K562 (cell line): ENCODE data around the gene ANKS1A. TPM values are rescaled to one million over a fixed set of nuclear protein-coding genes. Genes with fewer than 3 reads are reported as not detected.

ENCODE experiments used
- ARID3A ChIP-seq: IDR thresholded peaks from 2 replicates; pipeline ENCODE4 v1.6.1; 2012; ENCODE audit warnings: low read depth, low read length, improper control_type of control experiment, borderline replicate concordance
- ATF3 ChIP-seq, 2 experiments: fragments of 450-650 bp in 1 of 2; sonication (generic) in 1 of 2; formaldehyde crosslinking in 1 of 2; IDR thresholded peaks in 1 of 2; conservative IDR thresholded peaks in 1 of 2; 2 replicates each; pipeline versions ENCODE4 v1.6.1 to v1.8.1; 2016 to 2023; ENCODE audit warnings: mild to moderate bottlenecking in 2 of 2, moderate library complexity in 2 of 2, inconsistent platforms in 1 of 2, missing genetic modification reagents in 1 of 2
- ATF4 ChIP-seq: fragments of 450-650 bp; formaldehyde crosslinking; IDR thresholded peaks from 2 replicates; pipeline ENCODE4 v1.4.0; 2022; ENCODE audit warnings: mild to moderate bottlenecking, moderate library complexity
- CTCFL ChIP-seq: IDR thresholded peaks from 2 replicates; pipeline ENCODE4 v1.6.1; 2011; ENCODE audit warnings: borderline replicate concordance, low read depth, mild to moderate bottlenecking, moderate library complexity, low read length; ENCODE audit not compliant: insufficient read depth, poor library complexity, severe bottlenecking
- FOXK1 ChIP-seq: sonication (generic); formaldehyde crosslinking; IDR thresholded peaks from 2 replicates; pipeline ENCODE4 v1.8.0; 2022; ENCODE audit warnings: missing genetic modification reagents, mild to moderate bottlenecking, borderline replicate concordance
- GTF2E2 ChIP-seq: fragments of 200-800 bp; sonication (Bioruptor generic); IDR thresholded peaks from 2 replicates; pipeline ENCODE4 v1.6.1; 2016; ENCODE audit warnings: missing genetic modification characterization, missing compliant biosample characterization
- HCFC1 ChIP-seq: IDR thresholded peaks from 2 replicates; pipeline ENCODE4 v1.6.1; 2012; ENCODE audit warnings: low read depth, low read length, improper control_type of control experiment
- HMGXB4 ChIP-seq: sonication (generic); formaldehyde crosslinking; IDR thresholded peaks from 2 replicates; pipeline ENCODE4 v1.8.1; 2023; ENCODE audit warnings: mild to moderate bottlenecking, missing genetic modification reagents
- MAFG ChIP-seq: fragments of 450-650 bp; conservative IDR thresholded peaks from 2 replicates; pipeline ENCODE4 v1.6.1; 2016; ENCODE audit warnings: missing genetic modification characterization, missing compliant biosample characterization
- MEIS2 ChIP-seq: fragments of 450-650 bp; IDR thresholded peaks from 2 replicates; pipeline ENCODE4 v1.6.1; 2014; ENCODE audit warnings: mild to moderate bottlenecking; ENCODE audit not compliant: partially characterized antibody
- SREBF2 ChIP-seq: sonication (generic); formaldehyde crosslinking; IDR thresholded peaks from 2 replicates; pipeline ENCODE4 v1.4.0; 2020; ENCODE audit warnings: mild to moderate bottlenecking, missing genetic modification reagents
- TARDBP ChIP-seq: fragments of 450-650 bp; IDR thresholded peaks from 2 replicates; pipeline ENCODE4 v1.6.1; 2016
- YBX1 ChIP-seq: fragments of 450-650 bp; IDR thresholded peaks from 2 replicates; pipeline ENCODE4 v1.7.1; 2016; ENCODE audit warnings: mild to moderate bottlenecking
- ZBED1 ChIP-seq: IDR thresholded peaks from 2 replicates; pipeline ENCODE4 v1.6.1; 2014
- ZBTB8A ChIP-seq: fragments of 450-650 bp; IDR thresholded peaks from 2 replicates; pipeline ENCODE4 v1.6.1; 2018; ENCODE audit warnings: mild to moderate bottlenecking, moderate library complexity; ENCODE audit not compliant: partially characterized antibody
- ZC3H4 ChIP-seq: sonication (generic); formaldehyde crosslinking; IDR thresholded peaks from 2 replicates; pipeline ENCODE4 v1.9.0; 2021; ENCODE audit warnings: missing genetic modification reagents, borderline replicate concordance
- ZNF280A ChIP-seq: fragments of 450-650 bp; IDR thresholded peaks from 2 replicates; pipeline ENCODE4 v1.6.1; 2018; ENCODE audit warnings: mild to moderate bottlenecking, low read depth; ENCODE audit not compliant: partially characterized antibody
- ZNF354B ChIP-seq: fragments of 250-450 bp; sonication (Bioruptor Pico); IDR thresholded peaks from 2 replicates; pipeline ENCODE4 v1.4.0; 2020
- polyA plus RNA-seq, 8 experiments: library from polyadenylated mRNA; depleted of rRNA in 4 of 8; stranded (reverse) in 5 of 8; unstranded in 3 of 8; fragments of >200 nt; fragmentation: Nextera tagmentation in 2 of 8; fragmentation: Illumina TruSeq in 1 of 8; extraction: Ambion mirVana in 2 of 8; extraction: Trizol in 1 of 8; gene quantifications; 2 replicates each; pipeline versions ENCODE4 v1.2.1 to v1.2.3, GENCODE V29; 2011 to 2014; ENCODE audit warnings: inconsistent platforms in 1 of 8, missing spikeins in 1 of 8
- total RNA-seq, 7 experiments: library from RNA; depleted of rRNA in 6 of 7; stranded (reverse); fragments of >200 nt in 6 of 7; fragmentation: Illumina TruSeq in 2 of 7; extraction: Trizol in 2 of 7; gene quantifications; 2 replicates each; pipeline versions ENCODE4 v1.2.1 to v1.2.3, GENCODE V29; 2011 to 2021; ENCODE audit warnings: low replicate concordance in 1 of 7

ANKS1A gene
- total and polyA plus RNA-seq, 9 of the 15 experiments (the other 6 are each of a cell fraction or from before 2014, with no cell fraction given) = 1.1 to 13.8 (median 5.3) TPM

- TF ChIP-seq ATF3 (IDR thresholded peaks at IDR 0.05) (peak; percentile 99), ATF3 (CRISPR knock-in tag; conservative IDR thresholded peaks at IDR 0.05) (peak; percentile 61), ZC3H4 (CRISPR knock-in tag) (no peak), ZNF280A (no peak), HCFC1 (peak; percentile 85), TARDBP (peak; percentile 36; the same call in 1 of the 2 replicates), CTCFL (no peak), YBX1 (no peak), MEIS2 (peak; percentile 5), ZBTB8A (no peak), HMGXB4 (CRISPR knock-in tag) (0 out of 2 replicates have a peak, but pooled peaks have one; percentile 11), GTF2E2 (tag) (peak; percentile 88; the same call in 1 of the 2 replicates), FOXK1 (CRISPR knock-in tag) (no peak), SREBF2 (CRISPR knock-in tag) (no peak), ZNF354B (no peak), ARID3A (no peak), ATF4 (CRISPR knock-in tag) (no peak), MAFG (tag) (peak; percentile 61), ZBED1 (no peak)
Observed at GRCh38 chr6:34887753-34888513, 1.1 kb upstream of the ANKS1A start, which contains the start of gene TAF11 (continued).
